NCI-H2171 treated with DMSO at 0.1 percent for 48 hours (cell line): ENCODE measurements around the gene IRAK2.
A peak's percentile ranks its signal among the peaks of the same experiment; 100 is the strongest.
"Not testable (repeated sequence)": the region's sequence is repeated elsewhere in the genome, so short reads cannot be mapped to it uniquely, and the experiment has no call there.

Experiments used
- DNase-seq: peaks from one replicate; lab custom pipeline; 2025; lab: John Stamatoyannopoulos, UW

The IRAK2 gene

GRCh38 chr3:10253731-10254130, 89.0 kb downstream of the IRAK2 start:
- DNase-seq: no peak

GRCh38 chr3:10255835-10256234, 91.1 kb downstream of the IRAK2 start:
- DNase-seq: no peak

GRCh38 chr3:10259036-10259435, 94.3 kb downstream of the IRAK2 start:
- DNase-seq: no peak

GRCh38 chr3:10259798-10260197, 95.1 kb downstream of the IRAK2 start:
- DNase-seq: no peak

GRCh38 chr3:10260211-10260701, 95.5 kb downstream of the IRAK2 start:
- DNase-seq: no peak

- no peak for DNase-seq
These were observed 97.3 kb downstream of the IRAK2 start for GRCh38 chr3:10262027-10262426.

- DNase-seq: no peak
These were observed 99.1 kb downstream of the IRAK2 start for GRCh38 chr3:10263646-10264363.

GRCh38 chr3:10265833-10266232, 101.1 kb downstream of the IRAK2 start:
- DNase-seq: no peak

GRCh38 chr3:10266936-10267335, 102.2 kb downstream of the IRAK2 start:
- DNase-seq: not testable (repeated sequence)

GRCh38 chr3:10268116-10268515, 103.4 kb downstream of the IRAK2 start:
- DNase-seq: no peak

- no peak for DNase-seq
These were observed 104.2 kb downstream of the IRAK2 start for GRCh38 chr3:10268930-10269329.

- no peak for DNase-seq
These were observed 104.7 kb downstream of the IRAK2 start for GRCh38 chr3:10269443-10269842.

GRCh38 chr3:10272476-10272875, 107.8 kb downstream of the IRAK2 start:
- not testable (repeated sequence) for DNase-seq

GRCh38 chr3:10272977-10273376, 108.3 kb downstream of the IRAK2 start:
- DNase-seq: no peak

GRCh38 chr3:10273702-10274305, 109.1 kb downstream of the IRAK2 start:
- no peak for DNase-seq

GRCh38 chr3:10274601-10275000, 109.9 kb downstream of the IRAK2 start:
- no peak for DNase-seq

GRCh38 chr3:10277115-10277625, 112.5 kb downstream of the IRAK2 start:
- DNase-seq: no peak

GRCh38 chr3:10278501-10278900, 113.8 kb downstream of the IRAK2 start:
- no peak for DNase-seq

- DNase-seq: no peak
These were observed 114.9 kb downstream of the IRAK2 start for GRCh38 chr3:10279384-10280176.

- no peak for DNase-seq
These were observed 115.4 kb downstream of the IRAK2 start for GRCh38 chr3:10280177-10280529.

GRCh38 chr3:10280571-10280970, 115.9 kb downstream of the IRAK2 start:
- no peak for DNase-seq

- peak; percentile 3 for DNase-seq
These were observed 117.2 kb downstream of the IRAK2 start for GRCh38 chr3:10281951-10282350.

GRCh38 chr3:10283638-10284037, 118.9 kb downstream of the IRAK2 start:
- peak; percentile 90 for DNase-seq
